ENCODE results near the gene UNC5A.

UNC5A gene

GRCh38 chr5:176890455-176891330, 80.3 kb downstream of the UNC5A start:
- TF ChIP-seq ZNF565 (CRISPR knock-in tag; conservative IDR thresholded peaks at IDR 0.05; ENCODE audit: low read depth) (no peak), RARB (CRISPR knock-in tag; IDR thresholded peaks at IDR 0.05) (no peak), ZNF70 (CRISPR knock-in tag; IDR thresholded peaks at IDR 0.05) (no peak), ZFP30 (CRISPR knock-in tag; IDR thresholded peaks at IDR 0.05) (no peak), CSRNP3 (CRISPR knock-in tag; IDR thresholded peaks at IDR 0.05) (no peak), POU6F1 (CRISPR knock-in tag; IDR thresholded peaks at IDR 0.05; ENCODE audit: borderline replicate concordance, low read depth) (no peak), PATZ1 (CRISPR knock-in tag; IDR thresholded peaks at IDR 0.05; ENCODE audit: borderline replicate concordance) (no peak), BACH2 (CRISPR knock-in tag; IDR thresholded peaks at IDR 0.05; ENCODE audit: borderline replicate concordance) (no peak), TCF4 (CRISPR knock-in tag; IDR thresholded peaks at IDR 0.05; ENCODE audit: borderline replicate concordance) (no peak), ISL1 (CRISPR knock-in tag; IDR thresholded peaks at IDR 0.05) (no peak), CREB5 (CRISPR knock-in tag; IDR thresholded peaks at IDR 0.05; ENCODE audit: low read depth) (no peak), PPARA (CRISPR knock-in tag; IDR thresholded peaks at IDR 0.05; ENCODE audit: borderline replicate concordance) (no peak), CSDC2 (CRISPR knock-in tag; IDR thresholded peaks at IDR 0.05) (no peak), ZNF8 (CRISPR knock-in tag; IDR thresholded peaks at IDR 0.05) (no peak), ZC3H10 (CRISPR knock-in tag; IDR thresholded peaks at IDR 0.05) (no peak), OSR1 (CRISPR knock-in tag; IDR thresholded peaks at IDR 0.05) (no peak), ARNTL (CRISPR knock-in tag; IDR thresholded peaks at IDR 0.05; ENCODE audit: borderline replicate concordance, low read depth) (no peak), ZFP3 (CRISPR knock-in tag; IDR thresholded peaks at IDR 0.05) (no peak), ESRRG (CRISPR knock-in tag; IDR thresholded peaks at IDR 0.05) (no peak), GLIS3 (CRISPR knock-in tag; IDR thresholded peaks at IDR 0.05) (no peak)
- ATAC-seq = no peak

GRCh38 chr5:176891331-176891958, 81.1 kb downstream of the UNC5A start:
- TF ChIP-seq ISL1 (CRISPR knock-in tag; IDR thresholded peaks at IDR 0.05) (no peak), RARB (CRISPR knock-in tag; IDR thresholded peaks at IDR 0.05) (no peak), BACH2 (CRISPR knock-in tag; IDR thresholded peaks at IDR 0.05; ENCODE audit: borderline replicate concordance) (no peak), PPARA (CRISPR knock-in tag; IDR thresholded peaks at IDR 0.05; ENCODE audit: borderline replicate concordance) (no peak), TOX (CRISPR knock-in tag; IDR thresholded peaks at IDR 0.05; ENCODE audit: borderline replicate concordance) (no peak), ZNF70 (CRISPR knock-in tag; IDR thresholded peaks at IDR 0.05) (no peak), ZFP3 (CRISPR knock-in tag; IDR thresholded peaks at IDR 0.05) (no peak), ZNF8 (CRISPR knock-in tag; IDR thresholded peaks at IDR 0.05) (no peak), SNAI2 (CRISPR knock-in tag; IDR thresholded peaks at IDR 0.05) (no peak), CREB5 (CRISPR knock-in tag; IDR thresholded peaks at IDR 0.05; ENCODE audit: low read depth) (no peak), TCF4 (CRISPR knock-in tag; IDR thresholded peaks at IDR 0.05; ENCODE audit: borderline replicate concordance) (no peak), PATZ1 (CRISPR knock-in tag; IDR thresholded peaks at IDR 0.05; ENCODE audit: borderline replicate concordance) (no peak)
- no peak for ATAC-seq

Data from SK-N-SH treated with all-trans-retinoic acid at 6 μM for 48 hours (cell line).